HG03439 (cell line): ENCODE data around the gene DCDC2C.

Source experiments
- ATAC-seq: cut with Tn5 transposase; IDR thresholded peaks from one replicate; pipeline ENCODE4 v1.9.1; 2021; ENCODE audit warnings: mild to moderate bottlenecking, moderate library complexity; ENCODE audit not compliant: unreplicated experiment

Gene DCDC2C

GRCh38 chr2:3876221-3876620 is 172.8 kb downstream of the DCDC2C start:
- no peak for ATAC-seq

- ATAC-seq: no peak
These were observed 173.3 kb downstream of the DCDC2C start for GRCh38 chr2:3876685-3877084.

- ATAC-seq: no peak
These were observed 182.6 kb downstream of the DCDC2C start for GRCh38 chr2:3885629-3886628.

GRCh38 chr2:3895021-3895420 is 191.6 kb downstream of the DCDC2C start:
- ATAC-seq: no peak
